MM.1S (cell line): ENCODE measurements around the gene SEMA4B.

Experiments used
- EZH2 ChIP-seq: fragments of 300-600 bp; sonication (generic); optimal IDR thresholded peaks from 2 replicates; pipeline ENCODE3; 2017; ENCODE audit warnings: low read depth, mild to moderate bottlenecking, antibody characterized with exemption, low read length, mixed read lengths
- EZH2phosphoT487 ChIP-seq: fragments of 300-600 bp; sonication (generic); IDR thresholded peaks from 2 replicates; pipeline ENCODE4 v1.6.1; 2018; ENCODE audit warnings: antibody characterized with exemption, low read length
- TF ChIP-seq, protein P1 (sequence below): fragments of 300-600 bp; sonication (generic); IDR thresholded peaks from 2 replicates; pipeline ENCODE4 v1.5.1; 2016; ENCODE audit warnings: antibody characterized with exemption, low read length, mixed read lengths

DNA sequence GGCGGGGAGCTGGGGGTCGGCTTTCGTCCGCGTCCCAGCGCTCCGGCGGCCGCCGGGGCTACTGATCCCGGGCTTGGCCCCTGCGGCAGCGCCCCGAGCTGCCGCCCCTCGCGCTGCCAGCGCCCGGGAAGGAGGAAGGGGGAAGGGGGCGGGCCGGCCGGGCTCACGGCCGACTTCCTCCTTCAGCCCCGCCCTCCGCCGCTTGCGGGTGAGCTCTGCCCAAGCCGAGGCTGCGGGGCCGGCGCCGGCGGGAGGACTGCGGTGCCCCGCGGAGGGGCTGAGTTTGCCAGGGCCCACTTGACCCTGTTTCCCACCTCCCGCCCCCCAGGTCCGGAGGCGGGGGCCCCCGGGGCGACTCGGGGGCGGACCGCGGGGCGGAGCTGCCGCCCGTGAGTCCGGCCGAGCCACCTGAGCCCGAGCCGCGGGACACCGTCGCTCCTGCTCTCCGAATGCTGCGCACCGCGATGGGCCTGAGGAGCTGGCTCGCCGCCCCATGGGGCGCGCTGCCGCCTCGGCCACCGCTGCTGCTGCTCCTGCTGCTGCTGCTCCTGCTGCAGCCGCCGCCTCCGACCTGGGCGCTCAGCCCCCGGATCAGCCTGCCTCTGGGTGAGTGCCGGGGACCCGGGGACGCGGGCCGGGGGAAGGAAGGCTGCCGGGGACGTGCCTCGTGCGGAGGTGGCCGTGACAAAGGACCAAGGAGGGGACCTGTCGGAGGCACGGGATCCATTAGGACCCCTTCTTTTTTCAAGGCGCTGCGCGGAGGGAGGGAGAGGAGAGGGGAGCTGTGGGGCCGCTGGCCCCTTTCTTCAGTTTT, at the start of gene SEMA4B:
- TF ChIP-seq, protein P1, sequence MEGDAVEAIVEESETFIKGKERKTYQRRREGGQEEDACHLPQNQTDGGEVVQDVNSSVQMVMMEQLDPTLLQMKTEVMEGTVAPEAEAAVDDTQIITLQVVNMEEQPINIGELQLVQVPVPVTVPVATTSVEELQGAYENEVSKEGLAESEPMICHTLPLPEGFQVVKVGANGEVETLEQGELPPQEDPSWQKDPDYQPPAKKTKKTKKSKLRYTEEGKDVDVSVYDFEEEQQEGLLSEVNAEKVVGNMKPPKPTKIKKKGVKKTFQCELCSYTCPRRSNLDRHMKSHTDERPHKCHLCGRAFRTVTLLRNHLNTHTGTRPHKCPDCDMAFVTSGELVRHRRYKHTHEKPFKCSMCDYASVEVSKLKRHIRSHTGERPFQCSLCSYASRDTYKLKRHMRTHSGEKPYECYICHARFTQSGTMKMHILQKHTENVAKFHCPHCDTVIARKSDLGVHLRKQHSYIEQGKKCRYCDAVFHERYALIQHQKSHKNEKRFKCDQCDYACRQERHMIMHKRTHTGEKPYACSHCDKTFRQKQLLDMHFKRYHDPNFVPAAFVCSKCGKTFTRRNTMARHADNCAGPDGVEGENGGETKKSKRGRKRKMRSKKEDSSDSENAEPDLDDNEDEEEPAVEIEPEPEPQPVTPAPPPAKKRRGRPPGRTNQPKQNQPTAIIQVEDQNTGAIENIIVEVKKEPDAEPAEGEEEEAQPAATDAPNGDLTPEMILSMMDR, result no peak
- no peak for TF ChIP-seq EZH2phosphoT487
- no peak for TF ChIP-seq EZH2
